ENCODE data around the gene PLCD3.

The PLCD3 gene

GRCh38 chr17:45117848-45118646 is 14.3 kb downstream of the PLCD3 start:
- DNase-seq (ENCODE audit: low read depth, low spot score), result no peak

- DNase-seq (ENCODE audit: low read depth, low spot score), result no peak
Observed at GRCh38 chr17:45117334-45117733, 15.0 kb downstream of the PLCD3 start.

- DNase-seq (ENCODE audit: low read depth, low spot score), result no peak
Observed at GRCh38 chr17:45116434-45117016, 15.8 kb downstream of the PLCD3 start.

GRCh38 chr17:45115871-45116270 is 16.4 kb downstream of the PLCD3 start:
- DNase-seq (ENCODE audit: low read depth, low spot score), result no peak

GRCh38 chr17:45115015-45115625 is 17.2 kb downstream of the PLCD3 start:
- no peak for DNase-seq (ENCODE audit: low read depth, low spot score)

- DNase-seq (ENCODE audit: low read depth, low spot score), result no peak
Observed at GRCh38 chr17:45114117-45114932, 18.0 kb downstream of the PLCD3 start.

- no peak for DNase-seq (ENCODE audit: low read depth, low spot score)
Observed at GRCh38 chr17:45113424-45113754, 18.9 kb downstream of the PLCD3 start.

GRCh38 chr17:45112559-45113423 is 19.5 kb downstream of the PLCD3 start:
- no peak for DNase-seq (ENCODE audit: low read depth, low spot score)

GRCh38 chr17:45111850-45112249 is 20.5 kb downstream of the PLCD3 start:
- DNase-seq (ENCODE audit: low read depth, low spot score), result no peak

GRCh38 chr17:45110676-45111611 is 21.4 kb downstream of the PLCD3 start:
- DNase-seq (ENCODE audit: low read depth, low spot score), result no peak

- no peak for DNase-seq (ENCODE audit: low read depth, low spot score)
Observed at GRCh38 chr17:45108595-45109521, 23.5 kb downstream of the PLCD3 start.

GRCh38 chr17:45108051-45108450 is 24.3 kb downstream of the PLCD3 start:
- no peak for DNase-seq (ENCODE audit: low read depth, low spot score)

GRCh38 chr17:45107293-45108010 is 24.9 kb downstream of the PLCD3 start:
- no peak for DNase-seq (ENCODE audit: low read depth, low spot score)

- DNase-seq (ENCODE audit: low read depth, low spot score), result no peak
Observed at GRCh38 chr17:45106582-45106981, 25.7 kb downstream of the PLCD3 start.

- no peak for DNase-seq (ENCODE audit: low read depth, low spot score)
Observed at GRCh38 chr17:45106096-45106495, 26.2 kb downstream of the PLCD3 start.

- DNase-seq (ENCODE audit: low read depth, low spot score), result no peak
Observed at GRCh38 chr17:45104907-45105624, 27.2 kb downstream of the PLCD3 start.

- no peak for DNase-seq (ENCODE audit: low read depth, low spot score)
Observed at GRCh38 chr17:45104497-45104896, 27.8 kb downstream of the PLCD3 start.

- DNase-seq (ENCODE audit: low read depth, low spot score), result no peak
Observed at GRCh38 chr17:45104029-45104428, 28.3 kb downstream of the PLCD3 start.

All from activated naive CD8-positive, alpha-beta T cell treated with anti-CD3 and anti-CD28 coated beads, Interleukin-2, amount 50 U/mL, for 16 hours (primary cell).